Fibroblast of villous mesenchyme (primary cell): Measurements from ENCODE around the gene TUBA4B. TPM values are rescaled to one million over a fixed set of nuclear protein-coding genes. Genes with fewer than 3 reads are reported as not detected.

Experiments used
- DNase-seq: peaks from one replicate; pipeline ENCODE4 v3.0.0-alpha.2; 2010; ENCODE audit warnings: low read depth
- H3K4me3 ChIP-seq: 2 replicates; pipeline ENCODE4 v1.5.1; 2011; ENCODE audit warnings: low read depth, mild to moderate bottlenecking, low read length
- CTCF ChIP-seq: IDR thresholded peaks from 2 replicates; pipeline ENCODE4 v1.5.1; 2012; ENCODE audit warnings: low read depth, mild to moderate bottlenecking, low read length; ENCODE audit not compliant: insufficient read depth
- total RNA-seq: library from RNA; depleted of rRNA; stranded (reverse); fragments of >200 nt; gene quantifications from 2 replicates; pipeline ENCODE4 v1.2.3, GENCODE V29; 2012

Gene TUBA4B
- total RNA-seq, 1 donor: not detected

- H3K4me3 ChIP-seq: peak overlapping the region; percentile 24
- no peak for DNase-seq
- no peak for TF ChIP-seq CTCF
Measured at GRCh38 chr2:219278655-219279150, 25.7 kb downstream of the TUBA4B start.

GRCh38 chr2:219279151-219279915, 26.3 kb downstream of the TUBA4B start, which contains the start of gene DNAJB2:
TSS of gene DNAJB2 (plus strand) at chr2:219279366. CDS start at chr2:219279834, 468 bp downstream.
- peak within 1 kb of the TSS; percentile 74 for H3K4me3 ChIP-seq
- DNase-seq: peak; percentile 99
- TF ChIP-seq CTCF: peak; percentile 22

- DNase-seq: no peak
- peak overlapping the region; percentile 74 for H3K4me3 ChIP-seq
- peak; percentile 1 for TF ChIP-seq CTCF
Measured at GRCh38 chr2:219279916-219280516, 27.0 kb downstream of the TUBA4B start.

- no peak overlapping the region for H3K4me3 ChIP-seq
- DNase-seq: no peak
- no peak for TF ChIP-seq CTCF
Measured at GRCh38 chr2:219280651-219281050, 27.6 kb downstream of the TUBA4B start.

GRCh38 chr2:219281588-219281987, 28.5 kb downstream of the TUBA4B start:
- H3K4me3 ChIP-seq: no peak overlapping the region
- no peak for TF ChIP-seq CTCF
- DNase-seq: no peak

GRCh38 chr2:219282375-219282774, 29.3 kb downstream of the TUBA4B start:
- no peak overlapping the region for H3K4me3 ChIP-seq
- no peak for DNase-seq
- no peak for TF ChIP-seq CTCF
